Tibial artery (tissue), 4 donors: ENCODE measurements around the gene ATP8B4.

Experiments used
- DNase-seq, 2 donors: peaks; one replicate each; pipeline ENCODE4 v3.0.0-alpha.2; 2019
- H3K27ac ChIP-seq, 2 donors: fragments of 200-600 bp; sonication (generic) in 1 of 2; 1 replicate in 1 of 2; 2 replicates in 1 of 2; pipeline ENCODE4 v1.5.1; 2018 to 2019; ENCODE audit warnings: mild to moderate bottlenecking in 1 of 2
- H3K27me3 ChIP-seq, 2 donors: fragments of 200-600 bp; sonication (generic) in 1 of 2; one replicate each; pipeline versions ENCODE4 v1.5.1 to v1.6.0; 2016 to 2019
- H3K36me3 ChIP-seq, 3 donors: fragments of 200-600 bp; sonication (generic) in 2 of 3; one replicate each; pipeline ENCODE4 v1.5.1; 2016 to 2019; ENCODE audit warnings: mild to moderate bottlenecking in 2 of 3
- H3K4me1 ChIP-seq, 4 donors: fragments of 200-600 bp; sonication (generic) in 2 of 4; 1 replicate in 3 of 4; 2 replicates in 1 of 4; pipeline ENCODE4 v1.5.1; 2016 to 2019
- H3K4me3 ChIP-seq, 2 donors: fragments of 200-600 bp; sonication (generic) in 1 of 2; 1 replicate in 1 of 2; 2 replicates in 1 of 2; pipeline ENCODE4 v1.5.1; 2018 to 2019; ENCODE audit warnings: mild to moderate bottlenecking in 2 of 2
- H3K9me3 ChIP-seq, 3 donors: fragments of 200-600 bp; sonication (generic) in 1 of 3; one replicate each; pipeline ENCODE4 v1.5.1; 2016 to 2019
- CTCF ChIP-seq, 2 experiments: fragments of 200-600 bp in 1 of 2; fragments of 450-650 bp in 1 of 2; IDR thresholded peaks; one replicate each; pipeline ENCODE4 v1.5.1; 2017 to 2019; ENCODE audit warnings: antibody characterized with exemption in 2 of 2, mild to moderate bottlenecking in 1 of 2, moderate library complexity in 1 of 2
- intact Hi-C: fragments of 100-400 bp; cut with DNase I; formaldehyde crosslinking; loops from one replicate; pipeline ENCODE4 v1.15.0; 2023; ENCODE audit warnings: low total_unique reads

Gene ATP8B4

GRCh38 chr15:50107591-50108408 lies 11.2 kb downstream of the ATP8B4 start:
- Histone ChIP-seq H3K9me3 (no peaks in the 10 kb centered on the region), H3K4me3 (no peak overlapping the region), H3K27me3 (no peaks in the 10 kb centered on the region), H3K27ac (no peak overlapping the region), H3K36me3 (no peaks in the 10 kb centered on the region), H3K4me1 (peaks cover 0 to 12% (median 0%) of the 10 kb centered on the region in 4 donors)
- intact Hi-C loops: no loop called here
- DNase-seq: peak in 1 of 2 donors; percentile 30
- TF ChIP-seq CTCF (IDR thresholded peaks at IDR 0.05): no peak

- Histone ChIP-seq H3K4me1 (peaks cover 0 to 12% (median 0%) of the 10 kb centered on the region in 4 donors), H3K4me3 (no peak overlapping the region), H3K27ac (no peak overlapping the region), H3K9me3 (no peaks in the 10 kb centered on the region), H3K27me3 (no peaks in the 10 kb centered on the region), H3K36me3 (no peaks in the 10 kb centered on the region)
- TF ChIP-seq CTCF (IDR thresholded peaks at IDR 0.05): no peak
- intact Hi-C loops: no loop called here
- DNase-seq: no peak
Measured at GRCh38 chr15:50107157-50107556, 11.9 kb downstream of the ATP8B4 start.

GRCh38 chr15:50106457-50106856 lies 12.6 kb downstream of the ATP8B4 start:
- no peaks in the 10 kb centered on the region for H3K36me3 ChIP-seq
- H3K4me1 ChIP-seq: peaks cover 0 to 12% (median 0%) of the 10 kb centered on the region in 4 donors
- intact Hi-C loops: no loop called here
- no peak for TF ChIP-seq CTCF (IDR thresholded peaks at IDR 0.05)
- no peak overlapping the region for H3K4me3 ChIP-seq
- H3K9me3 ChIP-seq: no peaks in the 10 kb centered on the region
- H3K27me3 ChIP-seq: no peaks in the 10 kb centered on the region
- no peak for DNase-seq
- H3K27ac ChIP-seq: no peak overlapping the region

GRCh38 chr15:50100486-50100885 lies 18.5 kb downstream of the ATP8B4 start:
- TF ChIP-seq CTCF (IDR thresholded peaks at IDR 0.05): no peak
- Histone ChIP-seq H3K36me3 (no peaks in the 10 kb centered on the region), H3K4me1 (no peaks in the 10 kb centered on the region), H3K27ac (no peak overlapping the region), H3K4me3 (no peak overlapping the region), H3K9me3 (no peaks in the 10 kb centered on the region), H3K27me3 (no peaks in the 10 kb centered on the region)
- no peak for DNase-seq
- intact Hi-C loops: no loop called here

- intact Hi-C loops: no loop called here
- no peaks in the 10 kb centered on the region for H3K36me3 ChIP-seq
- no peak overlapping the region for H3K4me3 ChIP-seq
- DNase-seq: no peak
- no peaks in the 10 kb centered on the region for H3K27me3 ChIP-seq
- no peak overlapping the region for H3K27ac ChIP-seq
- no peaks in the 10 kb centered on the region for H3K4me1 ChIP-seq
- no peaks in the 10 kb centered on the region for H3K9me3 ChIP-seq
- TF ChIP-seq CTCF (IDR thresholded peaks at IDR 0.05): no peak
Measured at GRCh38 chr15:50098545-50098944, 20.5 kb downstream of the ATP8B4 start.
